Activated T-cell treated with anti-CD3 and anti-CD28 coated beads for 24 hours (primary cell): ENCODE results near the gene ZBTB20.

Experiments
- DNase-seq: peaks from one replicate; pipeline ENCODE4 v3.0.0-alpha.2; 2020; ENCODE audit warnings: low read depth

The ZBTB20 gene

GRCh38 chr3:114571363-114571762 lies 575.7 kb downstream of the ZBTB20 start:
- DNase-seq = no peak

GRCh38 chr3:114569186-114569585 lies 577.9 kb downstream of the ZBTB20 start:
- no peak for DNase-seq

GRCh38 chr3:114567771-114568170 lies 579.3 kb downstream of the ZBTB20 start:
- DNase-seq = no peak

- DNase-seq = no peak
These were observed 580.3 kb downstream of the ZBTB20 start for GRCh38 chr3:114566767-114567166.

- DNase-seq = no peak
These were observed 580.8 kb downstream of the ZBTB20 start for GRCh38 chr3:114566162-114566755.

- DNase-seq = no peak
These were observed 581.9 kb downstream of the ZBTB20 start for GRCh38 chr3:114565216-114565615.

GRCh38 chr3:114563720-114564119 lies 583.4 kb downstream of the ZBTB20 start:
- DNase-seq = no peak

- DNase-seq = no peak
These were observed 584.5 kb downstream of the ZBTB20 start for GRCh38 chr3:114562557-114562956.

GRCh38 chr3:114558271-114558670 lies 588.8 kb downstream of the ZBTB20 start:
- DNase-seq = no peak

- no peak for DNase-seq
These were observed 589.3 kb downstream of the ZBTB20 start for GRCh38 chr3:114557791-114558190.

- DNase-seq = no peak
These were observed 590.4 kb downstream of the ZBTB20 start for GRCh38 chr3:114556657-114557213.

- DNase-seq = no peak
These were observed 592.4 kb downstream of the ZBTB20 start for GRCh38 chr3:114554731-114555130.

- DNase-seq = no peak
These were observed 593.0 kb downstream of the ZBTB20 start for GRCh38 chr3:114553949-114554593.

GRCh38 chr3:114552527-114552812 lies 594.6 kb downstream of the ZBTB20 start:
- DNase-seq = no peak

GRCh38 chr3:114551770-114552526 lies 595.1 kb downstream of the ZBTB20 start:
- no peak for DNase-seq

- DNase-seq = no peak
These were observed 596.9 kb downstream of the ZBTB20 start for GRCh38 chr3:114550165-114550564.

- no peak for DNase-seq
These were observed 601.9 kb downstream of the ZBTB20 start for GRCh38 chr3:114545193-114545592.

- no peak for DNase-seq
These were observed 604.7 kb downstream of the ZBTB20 start for GRCh38 chr3:114542359-114542758.

- no peak for DNase-seq
These were observed 607.6 kb downstream of the ZBTB20 start for GRCh38 chr3:114539525-114539924.

GRCh38 chr3:114538211-114538610 lies 608.9 kb downstream of the ZBTB20 start:
- DNase-seq = no peak

GRCh38 chr3:114528517-114528916 lies 618.6 kb downstream of the ZBTB20 start:
- no peak for DNase-seq

GRCh38 chr3:114527036-114527644 lies 619.9 kb downstream of the ZBTB20 start:
- no peak for DNase-seq

- no peak for DNase-seq
These were observed 621.8 kb downstream of the ZBTB20 start for GRCh38 chr3:114525278-114525677.
